ENCODE measurements around the gene ANKH. TPM values are rescaled to one million over a fixed set of nuclear protein-coding genes. Genes with fewer than 3 reads are reported as not detected.

The ANKH gene
- total and polyA plus RNA-seq, 10 of the 15 experiments (the other 5 are each of a cell fraction or from before 2014, with no cell fraction given) = 2.1 to 43.9 (median 14.4) TPM

DNA sequence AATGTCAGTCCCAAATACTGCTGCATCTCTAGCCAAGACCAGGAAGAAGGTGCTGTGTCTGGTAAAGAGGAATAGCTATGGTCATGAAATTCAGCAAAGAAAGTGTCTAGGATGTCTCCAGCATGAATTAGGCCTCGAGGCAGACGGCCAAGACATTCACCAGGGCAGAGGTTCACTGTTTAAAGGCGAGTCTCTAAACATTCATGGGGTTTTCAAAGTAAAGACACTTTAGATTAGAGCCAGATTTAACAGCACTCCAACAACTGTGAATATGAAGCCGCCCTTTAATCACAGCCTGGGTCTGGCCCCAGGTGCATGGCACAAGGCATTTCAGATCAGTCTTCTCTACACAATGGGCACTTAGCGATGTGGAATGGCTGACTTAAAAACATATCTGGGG lies 95.0 kb downstream of the ANKH start:
- WGBS (ENCODE audit: insufficient coverage, insufficient replicate concordance, low lambda C conversion rate, missing lambda C conversion rate) = 88% methylated on average over 5 of the region's 5 CpGs
- Histone ChIP-seq H3K4me1 (ENCODE audit: control insufficient read depth, insufficient read depth, low read length) (peaks cover 5% of the 10 kb centered on the region), H3K79me2 (ENCODE audit: control insufficient read depth, insufficient read depth, low read length) (no peaks in the 10 kb centered on the region), H4K20me1 (ENCODE audit: control insufficient read depth, insufficient read depth) (no peaks in the 10 kb centered on the region), H3K9me3 (replicated peaks; ENCODE audit: control insufficient read depth, insufficient read depth, low read length) (no peaks in the 10 kb centered on the region), H3K27ac (ENCODE audit: control insufficient read depth, insufficient read depth) (no peak overlapping the region), H3K4me2 (ENCODE audit: control insufficient read depth, insufficient read depth) (no peak overlapping the region), H3K27me3 (replicated peaks in 1 of 2; ENCODE audit: control insufficient read depth in 2 of 2, insufficient read depth in 2 of 2, low read length in 1 of 2) (no peaks in the 10 kb centered on the region), H3K4me3 (no peak overlapping the region), H2AFZ (ENCODE audit: control insufficient read depth, low read depth, low read length) (no peak overlapping the region), H3K9ac (ENCODE audit: control insufficient read depth, insufficient read depth, low read length) (no peak overlapping the region), H3K36me3 (ENCODE audit: control insufficient read depth in 2 of 2, insufficient read depth in 2 of 2, low read length in 1 of 2) (no peaks in the 10 kb centered on the region)
- intact Hi-C loops (cut with micrococcal nuclease; ENCODE audit: unreplicated experiment) = no loop called here
- in situ Hi-C loops (cut with MboI) = no loop called here
- TF ChIP-seq, protein P1, sequence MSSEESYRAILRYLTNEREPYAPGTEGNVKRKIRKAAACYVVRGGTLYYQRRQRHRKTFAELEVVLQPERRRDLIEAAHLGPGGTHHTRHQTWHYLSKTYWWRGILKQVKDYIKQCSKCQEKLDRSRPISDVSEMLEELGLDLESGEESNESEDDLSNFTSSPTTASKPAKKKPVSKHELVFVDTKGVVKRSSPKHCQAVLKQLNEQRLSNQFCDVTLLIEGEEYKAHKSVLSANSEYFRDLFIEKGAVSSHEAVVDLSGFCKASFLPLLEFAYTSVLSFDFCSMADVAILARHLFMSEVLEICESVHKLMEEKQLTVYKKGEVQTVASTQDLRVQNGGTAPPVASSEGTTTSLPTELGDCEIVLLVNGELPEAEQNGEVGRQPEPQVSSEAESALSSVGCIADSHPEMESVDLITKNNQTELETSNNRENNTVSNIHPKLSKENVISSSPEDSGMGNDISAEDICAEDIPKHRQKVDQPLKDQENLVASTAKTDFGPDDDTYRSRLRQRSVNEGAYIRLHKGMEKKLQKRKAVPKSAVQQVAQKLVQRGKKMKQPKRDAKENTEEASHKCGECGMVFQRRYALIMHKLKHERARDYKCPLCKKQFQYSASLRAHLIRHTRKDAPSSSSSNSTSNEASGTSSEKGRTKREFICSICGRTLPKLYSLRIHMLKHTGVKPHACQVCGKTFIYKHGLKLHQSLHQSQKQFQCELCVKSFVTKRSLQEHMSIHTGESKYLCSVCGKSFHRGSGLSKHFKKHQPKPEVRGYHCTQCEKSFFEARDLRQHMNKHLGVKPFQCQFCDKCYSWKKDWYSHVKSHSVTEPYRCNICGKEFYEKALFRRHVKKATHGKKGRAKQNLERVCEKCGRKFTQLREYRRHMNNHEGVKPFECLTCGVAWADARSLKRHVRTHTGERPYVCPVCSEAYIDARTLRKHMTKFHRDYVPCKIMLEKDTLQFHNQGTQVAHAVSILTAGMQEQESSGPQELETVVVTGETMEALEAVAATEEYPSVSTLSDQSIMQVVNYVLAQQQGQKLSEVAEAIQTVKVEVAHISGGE (CRISPR knock-in tag; IDR thresholded peaks at IDR 0.05) = no peak
- no peak for TF ChIP-seq SREBF2 (IDR thresholded peaks at IDR 0.05; ENCODE audit: low read length)
- no peak for TF ChIP-seq TCF3 (IDR thresholded peaks at IDR 0.05; ENCODE audit: borderline replicate concordance, insufficient read depth, low read depth, low read length)
- TF ChIP-seq POU2F2 (IDR thresholded peaks at IDR 0.05; ENCODE audit: borderline replicate concordance, low read depth, low read length) = no peak
- no peak for TF ChIP-seq TARDBP (IDR thresholded peaks at IDR 0.05; ENCODE audit: borderline replicate concordance)
- POLR2A ChIA-PET = no interaction called here
- ATAC-seq (no peak), DNase-seq (ENCODE audit: low read depth, low spot score) (no peak), FAIRE-seq (no peak)
- BruUV-seq (replicated peaks) = no TSS peak
- CTCF ChIA-PET = interaction anchor here (0.6 kb wide), 1 partner anchor 15 kb away, joined by 3 read pairs; no protein-coding TSS in a partner anchor
- RAD21 ChIA-PET (ENCODE audit: unreplicated experiment) = no interaction called here
- SMC1A ChIA-PET (ENCODE audit: uncharacterized antibody, unreplicated experiment) = interaction anchor here (1.3 kb wide), 1 partner anchor 94 kb away, joined by 5 read pairs; no protein-coding TSS in a partner anchor

Data from GM12878 (cell line).